Stomach (tissue), 9 donors: ENCODE measurements around the gene NES. TPM values are rescaled to one million over a fixed set of nuclear protein-coding genes. Genes with fewer than 3 reads are reported as not detected.
A peak's percentile ranks its signal among the peaks of the same experiment; 100 is the strongest.

Experiments used
- DNase-seq, 2 donors: peaks; one replicate each; pipeline versions ENCODE4 v3.0.0 to v3.0.0-alpha.2; 2013 to 2019
- H3K27ac ChIP-seq, 5 donors: fragments of 200-600 bp in 4 of 5; sonication (generic) in 4 of 5; one replicate each; pipeline ENCODE4 v1.5.1; 2013 to 2019; ENCODE audit warnings: mild to moderate bottlenecking in 1 of 5, moderate library complexity in 1 of 5
- H3K27me3 ChIP-seq, 3 donors: fragments of 200-600 bp; sonication (generic); one replicate each; pipeline ENCODE4 v1.5.1; 2017 to 2019; ENCODE audit warnings: mixed run types in 1 of 3
- H3K36me3 ChIP-seq, 4 donors: fragments of 200-600 bp; sonication (generic); 1 replicate in 3 of 4; 2 replicates in 1 of 4; pipeline ENCODE4 v1.5.1; 2016 to 2019
- H3K4me1 ChIP-seq, 4 donors: fragments of 200-600 bp; sonication (generic); one replicate each; pipeline ENCODE4 v1.5.1; 2016 to 2019
- H3K4me3 ChIP-seq, 4 donors: fragments of 200-600 bp; sonication (generic) in 3 of 4; one replicate each; pipeline ENCODE4 v1.5.1; 2016 to 2019; ENCODE audit warnings: mild to moderate bottlenecking in 1 of 4
- H3K9me3 ChIP-seq, 4 donors: fragments of 200-600 bp; sonication (generic); one replicate each; pipeline ENCODE4 v1.5.1; 2016 to 2019
- CTCF ChIP-seq, 7 experiments: fragments of 450-650 bp in 4 of 7; fragments of 200-600 bp in 3 of 7; sonication (generic) in 3 of 7; IDR thresholded peaks; one replicate each; pipeline ENCODE4 v1.5.1; 2016 to 2019; ENCODE audit warnings: antibody characterized with exemption in 7 of 7, control low read depth in 2 of 7, mild to moderate bottlenecking in 1 of 7
- EP300 ChIP-seq: sonication (generic); formaldehyde crosslinking; IDR thresholded peaks from one replicate; pipeline ENCODE4 v1.6.1; 2017; ENCODE audit warnings: antibody characterized with exemption
- POLR2A ChIP-seq, 4 donors: fragments of 450-650 bp; IDR thresholded peaks; one replicate each; pipeline ENCODE4 v1.6.1; 2016; ENCODE audit warnings: antibody characterized with exemption in 4 of 4, control low read depth in 2 of 4, mild to moderate bottlenecking in 1 of 4, moderate library complexity in 1 of 4
- POLR2AphosphoS5 ChIP-seq, 3 donors: sonication (generic); formaldehyde crosslinking; IDR thresholded peaks; one replicate each; pipeline ENCODE4 v1.6.1; 2016; ENCODE audit warnings: antibody characterized with exemption in 3 of 3
- WGBS, 5 donors: extraction: QIAGEN DNeasy Blood & Tissue Kit in 3 of 5; methylation state at CpG; one replicate each; pipeline versions ENCODE4 v1.1.5 to v1.1.7; 2013 to 2018; 5-methylcytosine and 5-hydroxymethylcytosine counted together
- intact Hi-C: fragments of 100-400 bp; cut with DNase I; formaldehyde crosslinking; loops from one replicate; pipeline ENCODE4 v1.15.1; 2023; ENCODE audit warnings: low total_unique reads
- polyA plus RNA-seq, 3 donors: library from polyadenylated mRNA; stranded (reverse); fragments of 200-250 nt; gene quantifications; one replicate each; pipeline ENCODE4 v1.2.3, GENCODE V29; 2013
- total RNA-seq, 5 donors: library from RNA; depleted of rRNA; stranded (reverse); fragments of >200 nt; gene quantifications; one replicate each; pipeline versions ENCODE4 v1.1.0 to v1.2.3, GENCODE V29; 2014 to 2016
- donor health status: healthy with polysubstance abuse.
- donor health status: Bipolar disorder and iron deficiency.
- donor health status: healthy.

NES gene
- total and polyA plus RNA-seq, 8 donors = 1.7 to 22.3 (median 6.8) TPM

- 49 to 79% (median 76%) methylated on average over 2 of the region's 2 CpGs for WGBS, 5 donors
- TF ChIP-seq CTCF (IDR thresholded peaks at IDR 0.05) (peak in 5 of 7 experiments; percentile 22 to 61 (median 56)), POLR2A (IDR thresholded peaks at IDR 0.05) (no peak), EP300 (no peak)
- H3K9me3 ChIP-seq = no peaks in the 10 kb centered on the region
- H3K27me3 ChIP-seq = peaks cover 21 to 97% (median 59%) of the 10 kb centered on the region in 3 donors
- H3K36me3 ChIP-seq = no peaks in the 10 kb centered on the region
- H3K27ac ChIP-seq = no peak overlapping the region
- intact Hi-C loops = no loop called here
- no peak overlapping the region for H3K4me3 ChIP-seq
- peak; percentile 43 to 62 for DNase-seq
- peaks cover 23 to 27% (median 26%) of the 10 kb centered on the region in 4 donors for H3K4me1 ChIP-seq
Observed at GRCh38 chr1:156627313-156627880, 49.8 kb downstream of the NES start.

GRCh38 chr1:156626079-156626438 is 51.1 kb downstream of the NES start:
- WGBS, 5 donors = 39 to 46% (median 43%) methylated on average over 4 of the region's 4 CpGs
- no peak for DNase-seq
- Histone ChIP-seq H3K36me3 (no peaks in the 10 kb centered on the region), H3K27me3 (peaks cover 21 to 97% (median 63%) of the 10 kb centered on the region in 3 donors), H3K4me3 (peak overlapping the region in 1 of 4 donors; percentile 54), H3K4me1 (peaks cover 23 to 27% (median 26%) of the 10 kb centered on the region in 4 donors), H3K9me3 (no peaks in the 10 kb centered on the region), H3K27ac (no peak overlapping the region)
- intact Hi-C loops = no loop called here
- TF ChIP-seq EP300 (no peak), POLR2A (IDR thresholded peaks at IDR 0.05) (no peak), POLR2AphosphoS5 (IDR thresholded peaks at IDR 0.05) (no peak), CTCF (IDR thresholded peaks at IDR 0.05) (no peak)

GRCh38 chr1:156625436-156626078 is 51.6 kb downstream of the NES start:
- peaks cover 23 to 27% (median 26%) of the 10 kb centered on the region in 4 donors for H3K4me1 ChIP-seq
- peak overlapping the region in 1 of 5 donors; percentile 24 for H3K27ac ChIP-seq
- H3K4me3 ChIP-seq = peak overlapping the region; percentile 34 to 54 (median 36)
- peak; percentile 61 to 81 for DNase-seq
- H3K36me3 ChIP-seq = no peaks in the 10 kb centered on the region
- intact Hi-C loops = no loop called here
- WGBS, 5 donors = 0 to 2% (median 1%) methylated on average over 20 to 45 of the region's 45 CpGs
- no peaks in the 10 kb centered on the region for H3K9me3 ChIP-seq
- TF ChIP-seq POLR2A (IDR thresholded peaks at IDR 0.05) (no peak), POLR2AphosphoS5 (IDR thresholded peaks at IDR 0.05) (no peak), EP300 (no peak), CTCF (IDR thresholded peaks at IDR 0.05) (peak in 5 of 7 experiments; percentile 38 to 84 (median 70))
- peaks cover 21 to 97% (median 60%) of the 10 kb centered on the region in 3 donors for H3K27me3 ChIP-seq

- intact Hi-C loops = no loop called here
- peaks cover 21 to 97% (median 62%) of the 10 kb centered on the region in 3 donors for H3K27me3 ChIP-seq
- no peak for TF ChIP-seq CTCF (IDR thresholded peaks at IDR 0.05)
- TF ChIP-seq POLR2A (IDR thresholded peaks at IDR 0.05) = no peak
- no peak for TF ChIP-seq EP300
- no peak for TF ChIP-seq POLR2AphosphoS5 (IDR thresholded peaks at IDR 0.05)
- WGBS, 5 donors = 0 to 5% (median 2%) methylated on average over 7 to 55 of the region's 55 CpGs
- no peaks in the 10 kb centered on the region for H3K9me3 ChIP-seq
- no peaks in the 10 kb centered on the region for H3K36me3 ChIP-seq
- peak overlapping the region; percentile 34 to 54 (median 36) for H3K4me3 ChIP-seq
- H3K27ac ChIP-seq = peak overlapping the region in 1 of 5 donors; percentile 51
- H3K4me1 ChIP-seq = peaks cover 23 to 27% (median 26%) of the 10 kb centered on the region in 4 donors
- peak in 1 of 2 donors; percentile 35 for DNase-seq
Observed at GRCh38 chr1:156624814-156625435, 52.3 kb downstream of the NES start.
